ENCODE data around the gene CENPX.

The CENPX gene

DNA sequence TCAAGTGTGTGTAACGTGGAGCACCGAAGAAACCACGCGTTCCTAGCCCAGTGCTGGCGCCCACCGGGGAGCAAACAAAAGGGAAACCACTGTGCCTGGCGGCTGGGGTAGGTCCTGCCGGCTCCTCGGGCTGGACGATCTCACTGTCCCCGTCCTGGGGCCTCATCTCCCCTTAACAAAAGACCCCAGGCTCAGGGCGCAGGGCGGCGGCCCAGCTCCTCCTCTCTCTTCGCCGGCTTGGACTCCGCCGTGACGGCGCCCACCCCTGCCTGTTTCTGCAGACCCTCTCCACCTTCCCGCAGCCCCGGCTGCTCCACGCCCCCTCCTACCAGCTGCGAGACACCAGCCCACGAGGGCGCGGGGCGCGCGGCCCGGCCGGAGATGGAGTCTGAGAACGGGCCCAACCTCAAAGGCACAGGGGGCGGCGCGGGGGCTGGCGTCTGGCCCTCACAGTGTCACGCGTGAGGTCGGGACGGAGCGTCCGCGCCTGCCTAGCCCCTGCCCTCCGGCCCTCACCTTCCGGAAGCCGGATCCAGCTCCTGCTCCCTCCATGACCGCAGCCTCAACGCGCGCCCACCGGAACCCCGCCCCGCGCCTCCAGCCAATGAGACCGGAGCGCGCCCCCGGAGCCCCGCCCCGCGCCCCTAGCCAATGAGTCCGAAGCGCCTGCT lies at the start of gene CENPX:
Gene CENPX (minus strand): TSS at position 569 of the 671 bp plus-strand sequence. CDS start 17 bp downstream, at position 552.
- H3K4me3 ChIP-seq (ENCODE audit: low read length): peak within 1 kb of the TSS; percentile 100
- peaks cover 13% of the 10 kb centered on the region for H4K20me1 ChIP-seq (ENCODE audit: insufficient read depth, low read length)
- peak within 1 kb of the TSS; percentile 97 for H3K9ac ChIP-seq (ENCODE audit: low read length)
- H3K36me3 ChIP-seq (replicated peaks; ENCODE audit: low read depth, low read length): no peaks in the 10 kb centered on the region
- H3K27me3 ChIP-seq (ENCODE audit: low read depth, low read length): no peaks in the 10 kb centered on the region
- H3K9me3 ChIP-seq (ENCODE audit: insufficient read depth, low read length): no peaks in the 10 kb centered on the region
- H3K27ac ChIP-seq (ENCODE audit: low read length): peak within 1 kb of the TSS; percentile 45
- H3K79me2 ChIP-seq (ENCODE audit: low read length): peaks cover 15% of the 10 kb centered on the region
- H3K4me1 ChIP-seq (ENCODE audit: low read length): peaks cover 23% of the 10 kb centered on the region
- H3K4me2 ChIP-seq (ENCODE audit: low read length): peak within 1 kb of the TSS; percentile 99
- peak within 1 kb of the TSS; percentile 67; the same call in 1 of the 2 replicates for H2AFZ ChIP-seq (ENCODE audit: low read depth, low read length)
- TF ChIP-seq EZH2phosphoT487 (IDR thresholded peaks at IDR 0.05; ENCODE audit: low read depth): no peak
- TF ChIP-seq, protein P1, sequence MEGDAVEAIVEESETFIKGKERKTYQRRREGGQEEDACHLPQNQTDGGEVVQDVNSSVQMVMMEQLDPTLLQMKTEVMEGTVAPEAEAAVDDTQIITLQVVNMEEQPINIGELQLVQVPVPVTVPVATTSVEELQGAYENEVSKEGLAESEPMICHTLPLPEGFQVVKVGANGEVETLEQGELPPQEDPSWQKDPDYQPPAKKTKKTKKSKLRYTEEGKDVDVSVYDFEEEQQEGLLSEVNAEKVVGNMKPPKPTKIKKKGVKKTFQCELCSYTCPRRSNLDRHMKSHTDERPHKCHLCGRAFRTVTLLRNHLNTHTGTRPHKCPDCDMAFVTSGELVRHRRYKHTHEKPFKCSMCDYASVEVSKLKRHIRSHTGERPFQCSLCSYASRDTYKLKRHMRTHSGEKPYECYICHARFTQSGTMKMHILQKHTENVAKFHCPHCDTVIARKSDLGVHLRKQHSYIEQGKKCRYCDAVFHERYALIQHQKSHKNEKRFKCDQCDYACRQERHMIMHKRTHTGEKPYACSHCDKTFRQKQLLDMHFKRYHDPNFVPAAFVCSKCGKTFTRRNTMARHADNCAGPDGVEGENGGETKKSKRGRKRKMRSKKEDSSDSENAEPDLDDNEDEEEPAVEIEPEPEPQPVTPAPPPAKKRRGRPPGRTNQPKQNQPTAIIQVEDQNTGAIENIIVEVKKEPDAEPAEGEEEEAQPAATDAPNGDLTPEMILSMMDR (IDR thresholded peaks at IDR 0.05; ENCODE audit: low read depth, low read length): no peak

DNA sequence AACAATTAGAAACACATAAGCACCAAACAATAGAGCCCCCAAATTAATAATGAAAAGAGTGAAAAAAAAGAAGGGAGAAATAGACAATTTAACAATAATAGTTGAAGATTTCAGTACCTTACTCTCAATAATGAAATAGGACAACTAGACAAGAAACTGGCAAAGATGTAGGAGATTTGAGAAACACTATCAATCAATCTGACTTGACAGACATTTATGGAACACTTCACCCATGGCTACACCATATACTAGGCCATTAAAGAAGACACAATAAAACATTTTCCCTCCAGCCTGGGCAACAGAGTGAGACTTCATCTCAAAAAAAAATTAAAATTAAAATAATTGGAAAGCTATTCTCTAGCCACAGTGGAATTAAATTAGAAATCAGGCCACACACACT lies 47.9 kb upstream of the CENPX start:
- no peak overlapping the region for H3K4me3 ChIP-seq (ENCODE audit: low read length)
- no peak for TF ChIP-seq EZH2phosphoT487 (IDR thresholded peaks at IDR 0.05; ENCODE audit: low read depth)
- TF ChIP-seq, protein P1 (IDR thresholded peaks at IDR 0.05; ENCODE audit: low read depth, low read length): no peak
- no peak overlapping the region for H3K27ac ChIP-seq (ENCODE audit: low read length)
- H3K9ac ChIP-seq (ENCODE audit: low read length): no peak overlapping the region
- H3K4me1 ChIP-seq (ENCODE audit: low read length): peaks cover 4% of the 10 kb centered on the region; the same call in 1 of the 2 replicates
- no peaks in the 10 kb centered on the region for H3K9me3 ChIP-seq (ENCODE audit: insufficient read depth, low read length)
- no peak overlapping the region for H3K4me2 ChIP-seq (ENCODE audit: low read length)
- peaks cover 5% of the 10 kb centered on the region; the same call in 1 of the 2 replicates for H3K79me2 ChIP-seq (ENCODE audit: low read length)
- no peaks in the 10 kb centered on the region for H3K36me3 ChIP-seq (replicated peaks; ENCODE audit: low read depth, low read length)
- no peaks in the 10 kb centered on the region for H4K20me1 ChIP-seq (ENCODE audit: insufficient read depth, low read length)
- H2AFZ ChIP-seq (ENCODE audit: low read depth, low read length): no peak overlapping the region
- H3K27me3 ChIP-seq (ENCODE audit: low read depth, low read length): no peaks in the 10 kb centered on the region

GRCh38 chr17:82065638-82066303 lies 43.1 kb upstream of the CENPX start, which contains the start of gene DUS1L:
Gene DUS1L (minus strand): TSS chr17:82065804. CDS start chr17:82065059, 745 bp downstream.
- Histone ChIP-seq H4K20me1 (ENCODE audit: insufficient read depth, low read length) (no peaks in the 10 kb centered on the region), H3K4me3 (ENCODE audit: low read length) (peak within 1 kb of the TSS; percentile 100), H3K9me3 (ENCODE audit: insufficient read depth, low read length) (no peaks in the 10 kb centered on the region), H3K4me1 (ENCODE audit: low read length) (peaks cover 14% of the 10 kb centered on the region), H3K27me3 (ENCODE audit: low read depth, low read length) (no peaks in the 10 kb centered on the region), H2AFZ (ENCODE audit: low read depth, low read length) (peak within 1 kb of the TSS; percentile 50), H3K79me2 (ENCODE audit: low read length) (peaks cover 28% of the 10 kb centered on the region), H3K4me2 (ENCODE audit: low read length) (peak within 1 kb of the TSS; percentile 96), H3K36me3 (replicated peaks; ENCODE audit: low read depth, low read length) (peaks cover 14% of the 10 kb centered on the region), H3K9ac (ENCODE audit: low read length) (peak within 1 kb of the TSS; percentile 97), H3K27ac (ENCODE audit: low read length) (peak within 1 kb of the TSS; percentile 37)
- no peak for TF ChIP-seq EZH2phosphoT487 (IDR thresholded peaks at IDR 0.05; ENCODE audit: low read depth)
- TF ChIP-seq, protein P1 (IDR thresholded peaks at IDR 0.05; ENCODE audit: low read depth, low read length): no peak

DNA sequence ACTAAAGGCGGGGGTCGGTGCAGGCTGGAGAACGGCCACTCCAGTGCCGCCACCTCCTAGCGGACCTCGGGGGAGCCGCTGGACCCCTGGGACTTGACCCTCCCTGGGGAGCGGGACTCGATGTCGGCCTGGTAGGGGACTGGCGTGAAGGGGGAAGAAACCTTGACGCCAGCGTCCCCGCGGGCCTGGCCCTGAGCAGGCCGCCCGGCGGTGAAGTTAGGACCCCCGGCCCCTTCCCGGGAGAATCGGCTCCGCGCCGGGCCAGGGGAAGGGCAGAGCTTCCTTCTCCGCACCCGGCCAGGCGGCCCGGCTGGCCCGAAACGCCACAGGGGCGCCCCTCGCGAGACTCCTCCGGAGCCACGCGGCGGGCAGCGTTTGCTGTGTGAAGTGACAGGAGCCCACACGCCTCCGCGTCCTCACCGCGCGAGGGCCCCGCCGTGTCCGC lies 42.5 kb upstream of the CENPX start:
- Histone ChIP-seq H3K27ac (ENCODE audit: low read length) (peak overlapping the region; percentile 35), H3K79me2 (ENCODE audit: low read length) (peaks cover 28% of the 10 kb centered on the region), H3K4me2 (ENCODE audit: low read length) (peak overlapping the region; percentile 96), H3K4me1 (ENCODE audit: low read length) (peaks cover 14% of the 10 kb centered on the region), H3K4me3 (ENCODE audit: low read length) (peak overlapping the region; percentile 100), H2AFZ (ENCODE audit: low read depth, low read length) (no peak overlapping the region), H3K27me3 (ENCODE audit: low read depth, low read length) (no peaks in the 10 kb centered on the region), H3K9ac (ENCODE audit: low read length) (peak overlapping the region; percentile 97), H3K9me3 (ENCODE audit: insufficient read depth, low read length) (no peaks in the 10 kb centered on the region), H3K36me3 (replicated peaks; ENCODE audit: low read depth, low read length) (peaks cover 15% of the 10 kb centered on the region), H4K20me1 (ENCODE audit: insufficient read depth, low read length) (no peaks in the 10 kb centered on the region)
- no peak for TF ChIP-seq EZH2phosphoT487 (IDR thresholded peaks at IDR 0.05; ENCODE audit: low read depth)
- TF ChIP-seq, protein P1 (IDR thresholded peaks at IDR 0.05; ENCODE audit: low read depth, low read length): no peak

Measured in OCI-LY3 (cell line).